ENCODE measurements around the gene ZNF311. TPM values are rescaled to one million over a fixed set of nuclear protein-coding genes. Genes with fewer than 3 reads are reported as not detected.
"Not testable (repeated sequence)": the region's sequence is repeated elsewhere in the genome, so short reads cannot be mapped to it uniquely, and the experiment has no call there.

Gene ZNF311
- total RNA-seq, 2 donors from 2014 or later, result 1.1 to 2.1 TPM

GRCh38 chr6:28956331-28956730, 48.8 kb downstream of the ZNF311 start:
- TF ChIP-seq CTCF (IDR thresholded peaks at IDR 0.05), result no peak
- H3K9me3 ChIP-seq, result no peaks in the 10 kb centered on the region
- no peaks in the 10 kb centered on the region for H3K36me3 ChIP-seq
- DNase-seq, result no peak
- intact Hi-C loops (cut with DNase I), result no loop called here
- no peak overlapping the region for H3K4me3 ChIP-seq
- H3K9ac ChIP-seq (ENCODE audit: low read depth in 2 of 2, low read length in 2 of 2), result no peak overlapping the region
- H3K4me1 ChIP-seq, result no peaks in the 10 kb centered on the region
- H3K27me3 ChIP-seq, result no peaks in the 10 kb centered on the region
- no peak overlapping the region for H3K27ac ChIP-seq

- intact Hi-C loops (cut with DNase I), result no loop called here
- H3K4me1 ChIP-seq, result no peaks in the 10 kb centered on the region
- no peak for TF ChIP-seq CTCF (IDR thresholded peaks at IDR 0.05)
- no peaks in the 10 kb centered on the region for H3K27me3 ChIP-seq
- no peak overlapping the region for H3K27ac ChIP-seq
- no peaks in the 10 kb centered on the region for H3K36me3 ChIP-seq
- no peak for DNase-seq
- peak overlapping the region; percentile 3 to 16 for H3K9ac ChIP-seq (ENCODE audit: low read depth in 2 of 2, low read length in 2 of 2)
- H3K4me3 ChIP-seq, result peak overlapping the region; percentile 26
- no peaks in the 10 kb centered on the region for H3K9me3 ChIP-seq
These were observed 51.4 kb downstream of the ZNF311 start for GRCh38 chr6:28953585-28954258.

GRCh38 chr6:28953039-28953584, 52.0 kb downstream of the ZNF311 start:
- Histone ChIP-seq H3K27me3 (no peaks in the 10 kb centered on the region), H3K9ac (ENCODE audit: low read depth in 2 of 2, low read length in 2 of 2) (peak overlapping the region in 1 of 2 donors; percentile 16), H3K27ac (no peak overlapping the region), H3K4me1 (no peaks in the 10 kb centered on the region), H3K36me3 (no peaks in the 10 kb centered on the region), H3K9me3 (no peaks in the 10 kb centered on the region), H3K4me3 (peak overlapping the region; percentile 26)
- no peak for TF ChIP-seq CTCF (IDR thresholded peaks at IDR 0.05)
- peak; percentile 60 for DNase-seq
- intact Hi-C loops (cut with DNase I), result no loop called here

- H3K9me3 ChIP-seq; H3K27me3 ChIP-seq; H3K4me1 ChIP-seq; H3K9ac ChIP-seq (ENCODE audit: low read depth in 2 of 2, low read length in 2 of 2); intact Hi-C loops (cut with DNase I); H3K4me3 ChIP-seq; DNase-seq; H3K27ac ChIP-seq; H3K36me3 ChIP-seq: not testable (repeated sequence)
These were observed 55.4 kb downstream of the ZNF311 start for GRCh38 chr6:28949656-28950195.

GRCh38 chr6:28948782-28949486, 56.2 kb downstream of the ZNF311 start:
- no peaks in the 10 kb centered on the region for H3K27me3 ChIP-seq
- H3K4me3 ChIP-seq, result no peak overlapping the region
- H3K36me3 ChIP-seq, result no peaks in the 10 kb centered on the region
- intact Hi-C loops (cut with DNase I), result no loop called here
- no peak for DNase-seq
- H3K27ac ChIP-seq, result no peak overlapping the region
- H3K4me1 ChIP-seq, result no peaks in the 10 kb centered on the region
- H3K9ac ChIP-seq (ENCODE audit: low read depth in 2 of 2, low read length in 2 of 2), result no peak overlapping the region
- no peak for TF ChIP-seq CTCF (IDR thresholded peaks at IDR 0.05)
- H3K9me3 ChIP-seq, result no peaks in the 10 kb centered on the region
